ENCODE measurements around the gene LRRC32.

DNA sequence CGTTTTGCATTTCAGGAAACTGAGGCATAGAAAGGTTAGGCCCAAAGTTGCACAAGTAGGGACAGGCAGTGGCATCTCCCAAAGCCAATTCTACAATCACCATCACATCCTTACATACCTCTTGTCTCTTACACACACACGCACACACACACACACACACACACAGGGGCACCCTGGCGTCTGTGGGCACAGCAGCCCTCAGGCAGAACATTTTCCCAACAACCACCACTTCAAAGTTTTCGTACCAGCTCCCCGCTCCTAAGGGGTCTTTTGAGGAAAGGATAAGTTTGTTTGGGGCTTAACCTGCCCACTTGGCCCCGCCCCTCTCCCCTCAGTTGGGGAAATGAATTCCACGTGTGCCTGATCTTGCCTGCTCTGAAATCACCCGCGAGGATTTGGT lies 14.7 kb upstream of the LRRC32 start:
- TF ChIP-seq POLR2A (IDR thresholded peaks at IDR 0.05; ENCODE audit: low read depth, low read length), result no peak
- no peak for TF ChIP-seq POLR2AphosphoS5 (IDR thresholded peaks at IDR 0.05; ENCODE audit: low read depth, low read length)
